K562 (cell line): ENCODE results near the gene ATXN1L. TPM values are rescaled to one million over a fixed set of nuclear protein-coding genes. Genes with fewer than 3 reads are reported as not detected.

Source experiments
- ATAC-seq: fragments of 200-7000 bp; cut with Tn5 transposase; 3 replicates; pipeline ENCODE4 v1.9.1; 2020; ENCODE audit warnings: moderate library complexity
- BruUV-seq: library from RNA; stranded (reverse); fragments of 400-500 nt; replicated peaks from 2 replicates; lab custom pipeline; 2021; lab: Mats Ljungman, UMichigan
- CTCF ChIA-PET: fragments of 300-600 bp; formaldehyde crosslinking; extraction: SDS; loops from one replicate; lab custom pipeline; 2021; ENCODE audit warnings: low intra/inter-chr PET ratio; lab: Yijun Ruan, JAX
- POLR2A ChIA-PET: fragments of 300-600, 350-650 bp; sonication (Branson Sonifier 250); formaldehyde crosslinking; extraction: SDS; loops from one replicate; lab custom pipeline; 2021; ENCODE audit warnings: antibody characterized with exemption, inconsistent platforms; lab: Yijun Ruan, JAX
- DNase-seq, 4 experiments: peaks; one replicate each; pipeline versions ENCODE4 v3.0.0 to v3.0.0-alpha.2; 2011 to 2018; ENCODE audit warnings: low spot score in 3 of 4, mixed read lengths in 3 of 4; ENCODE audit errors: extremely low read depth in 1 of 4
- FAIRE-seq: peaks from 2 replicates; lab custom pipeline; 2011; peaks lifted over from hg19 to GRCh38; lab: Jason Lieb, UNC
- H2AFZ ChIP-seq: 2 replicates; pipeline ENCODE4 v1.6.0; 2011; ENCODE audit warnings: low read depth, low read length, control low read depth, inconsistent platforms
- H3K27ac ChIP-seq: fragments of 200-600 bp; 3 replicates; pipeline ENCODE4 v1.8.0; 2011; ENCODE audit warnings: low read depth, mild to moderate bottlenecking, control low read depth, inconsistent platforms, low read length, moderate library complexity, mixed read lengths; ENCODE audit errors: extremely low read depth
- H3K27me3 ChIP-seq, 2 experiments: fragments of 300-600 bp in 1 of 2; 2 replicates in 1 of 2; 3 replicates in 1 of 2; pipeline versions ENCODE4 v1.6.0 to v1.8.0; 2011; ENCODE audit warnings: inconsistent platforms in 2 of 2, low read length in 2 of 2, mild to moderate bottlenecking in 1 of 2, mixed read lengths in 1 of 2, moderate library complexity in 1 of 2; ENCODE audit not compliant: control insufficient read depth in 2 of 2, insufficient read depth in 2 of 2
- H3K36me3 ChIP-seq: fragments of 300-600 bp; 3 replicates; pipeline ENCODE4 v1.8.0; 2011; ENCODE audit warnings: mild to moderate bottlenecking, low read length, inconsistent platforms; ENCODE audit not compliant: control insufficient read depth, insufficient read depth
- H3K4me1 ChIP-seq, 2 experiments: fragments of 200-600 bp in 1 of 2; replicated peaks in 1 of 2; 2 replicates in 1 of 2; 3 replicates in 1 of 2; pipeline versions ENCODE4 v1.5.1 to v1.8.0; 2011; ENCODE audit warnings: inconsistent platforms in 2 of 2, low read length in 2 of 2, mild to moderate bottlenecking in 1 of 2, mixed read lengths in 1 of 2, moderate library complexity in 1 of 2; ENCODE audit not compliant: control insufficient read depth in 2 of 2, insufficient read depth in 2 of 2
- H3K4me2 ChIP-seq: 2 replicates; pipeline ENCODE4 v1.6.1; 2011; ENCODE audit warnings: low read length, control low read depth, inconsistent platforms, mixed read lengths; ENCODE audit not compliant: insufficient read depth
- H3K4me3 ChIP-seq: fragments of 200-600 bp; sonication (generic), shearing (Covaris generic); 2 replicates; pipeline ENCODE4 v1.5.1; 2016; ENCODE audit warnings: control low read depth, inconsistent platforms
- H3K79me2 ChIP-seq: fragments of 200-600 bp; 3 replicates; pipeline ENCODE4 v1.8.0; 2011; ENCODE audit warnings: low read length, inconsistent platforms; ENCODE audit not compliant: control insufficient read depth, insufficient read depth
- H3K9ac ChIP-seq, 2 experiments: 2 replicates each; pipeline versions ENCODE4 v1.6.0 to v1.6.1; 2011; ENCODE audit warnings: low read depth in 2 of 2, low read length in 2 of 2, control low read depth in 1 of 2, inconsistent platforms in 1 of 2, mild to moderate bottlenecking in 1 of 2, mixed read lengths in 1 of 2; ENCODE audit not compliant: insufficient read depth in 1 of 2
- H3K9me1 ChIP-seq: one replicate; pipeline ENCODE4 v1.6.0; 2011; ENCODE audit warnings: inconsistent platforms, mild to moderate bottlenecking, low read length, moderate library complexity; ENCODE audit not compliant: control insufficient read depth, insufficient read depth
- H3K9me3 ChIP-seq: replicated peaks from 2 replicates; pipeline ENCODE4 v1.5.1; 2011; ENCODE audit warnings: low read depth, low read length, inconsistent platforms; ENCODE audit not compliant: control insufficient read depth, insufficient read depth
- H4K20me1 ChIP-seq: replicated peaks from 2 replicates; pipeline ENCODE4 v1.6.1; 2011; ENCODE audit warnings: low read length, inconsistent platforms, mixed read lengths; ENCODE audit not compliant: control insufficient read depth, insufficient read depth
- BRD9 ChIP-seq: fragments of 450-650 bp; IDR thresholded peaks from 2 replicates; pipeline ENCODE4 v1.6.1; 2018; ENCODE audit warnings: low read depth; ENCODE audit not compliant: partially characterized antibody
- KLF10 ChIP-seq: fragments of 250-450 bp; sonication (Bioruptor Pico); IDR thresholded peaks from 2 replicates; pipeline ENCODE4 v1.6.1; 2021; ENCODE audit warnings: matching md5 sums
- ZBED1 ChIP-seq: IDR thresholded peaks from 2 replicates; pipeline ENCODE4 v1.6.1; 2014
- ZKSCAN8 ChIP-seq: fragments of 200-800 bp; sonication (Bioruptor generic); IDR thresholded peaks from 2 replicates; pipeline ENCODE4 v1.6.1; 2016; ENCODE audit warnings: missing genetic modification characterization, missing compliant biosample characterization
- ZNF76 ChIP-seq: fragments of 250-450 bp; sonication (Bioruptor Pico); IDR thresholded peaks from 2 replicates; pipeline ENCODE4 v1.4.0; 2020; ENCODE audit warnings: mild to moderate bottlenecking, moderate library complexity, borderline replicate concordance
- WGBS: fragments of 100-300 bp; shearing (Covaris generic); methylation state at CpG from one replicate; pipeline ENCODE4 v1.1.6; 2016; ENCODE audit warnings: low coverage, mixed read lengths; ENCODE audit not compliant: insufficient coverage; ENCODE audit errors: missing lambda C conversion rate; 5-methylcytosine and 5-hydroxymethylcytosine counted together
- in situ Hi-C: fragments of 300-500 bp; cut with MboI; formaldehyde crosslinking; loops from 4 replicates; pipeline ENCODE4 v1.15.0; 2018; ENCODE audit warnings: inconsistent platforms, mixed read lengths
- intact Hi-C: fragments of 100-400 bp; cut with micrococcal nuclease; formaldehyde crosslinking; loops from 2 replicates; pipeline ENCODE4 v1.14.2; 2022
- polyA plus RNA-seq, 8 experiments: library from polyadenylated mRNA; depleted of rRNA in 4 of 8; stranded (reverse) in 5 of 8; unstranded in 3 of 8; fragments of >200 nt; fragmentation: Nextera tagmentation in 2 of 8; fragmentation: Illumina TruSeq in 1 of 8; extraction: Ambion mirVana in 2 of 8; extraction: Trizol in 1 of 8; gene quantifications; 2 replicates each; pipeline versions ENCODE4 v1.2.1 to v1.2.3, GENCODE V29; 2011 to 2014; ENCODE audit warnings: inconsistent platforms in 1 of 8, missing spikeins in 1 of 8
- total RNA-seq, 7 experiments: library from RNA; depleted of rRNA in 6 of 7; stranded (reverse); fragments of >200 nt in 6 of 7; fragmentation: Illumina TruSeq in 2 of 7; extraction: Trizol in 2 of 7; gene quantifications; 2 replicates each; pipeline versions ENCODE4 v1.2.1 to v1.2.3, GENCODE V29; 2011 to 2021; ENCODE audit warnings: low replicate concordance in 1 of 7
- TF ChIP-seq, protein P1 (sequence below), 3 experiments: fragments of 200-800 bp in 1 of 3; fragments of 250-450 bp in 1 of 3; fragments of 450-650 bp in 1 of 3; sonication (Bioruptor Pico) in 1 of 3; sonication (Bioruptor generic) in 1 of 3; formaldehyde crosslinking in 1 of 3; IDR thresholded peaks; 2 replicates each; pipeline versions ENCODE4 v1.6.1 to v1.8.0; 2016 to 2022; ENCODE audit warnings: mild to moderate bottlenecking in 2 of 3, missing genetic modification characterization in 2 of 3, missing compliant biosample characterization in 1 of 3, moderate library complexity in 1 of 3
- TF ChIP-seq, protein P2 (sequence below): fragments of 450-650 bp; formaldehyde crosslinking; IDR thresholded peaks from 2 replicates; pipeline ENCODE4 v1.4.0; 2020; ENCODE audit warnings: mild to moderate bottlenecking, moderate library complexity
- TF ChIP-seq, protein P3 (sequence below): fragments of 450-650 bp; formaldehyde crosslinking; IDR thresholded peaks from 2 replicates; pipeline ENCODE4 v1.4.0; 2020; ENCODE audit warnings: mild to moderate bottlenecking, moderate library complexity

ATXN1L gene
- total and polyA plus RNA-seq, 9 of the 15 experiments (the other 6 are each of a cell fraction or from before 2014, with no cell fraction given) = 1.4 to 11.3 (median 9.3) TPM

DNA sequence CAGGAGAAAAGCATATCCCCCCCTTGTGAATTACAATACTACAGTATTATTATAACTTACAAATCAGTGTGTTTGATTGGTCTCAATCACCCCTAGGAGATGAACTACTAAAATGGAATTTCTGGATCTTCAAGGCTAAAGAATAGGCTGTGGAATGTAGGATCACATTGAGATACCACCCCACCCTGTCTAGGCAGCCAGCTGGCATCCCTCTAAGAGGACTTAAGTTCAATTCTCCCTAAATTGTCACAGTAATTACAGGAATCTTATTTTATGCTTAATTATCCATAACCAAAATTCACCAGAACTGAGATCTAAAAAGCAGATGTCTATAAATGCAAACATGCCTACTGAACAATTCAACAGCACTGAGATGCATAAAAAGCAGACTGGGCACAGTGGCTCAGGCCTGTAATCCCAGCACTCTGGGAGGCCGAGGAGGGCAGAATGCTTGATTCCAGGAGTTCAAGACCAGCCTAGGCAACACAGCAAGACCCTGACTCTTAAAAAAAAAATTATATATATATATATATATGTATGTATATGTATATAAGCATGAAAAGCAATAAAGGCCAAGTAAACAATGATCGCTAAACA is 49.2 kb upstream of the ATXN1L start:
- Histone ChIP-seq H3K79me2 (peaks cover 86% of the 10 kb centered on the region), H3K27me3 (no peaks in the 10 kb centered on the region), H3K36me3 (peaks cover 44% of the 10 kb centered on the region; the same call in 1 of the 3 replicates), H2AFZ (no peak overlapping the region), H3K9me3 (no peaks in the 10 kb centered on the region), H3K4me1 (no peaks in the 10 kb centered on the region; a peak in 2 of 5 replicates), H3K4me3 (no peak overlapping the region), H3K9ac (no peak overlapping the region), H3K27ac (no peak overlapping the region), H4K20me1 (peaks cover 12% of the 10 kb centered on the region), H3K4me2 (no peak overlapping the region), H3K9me1 (no peaks in the 10 kb centered on the region)
- ATAC-seq = no peak
- intact Hi-C loops = no loop called here
- WGBS = 89% methylated on average over 2 of the region's 2 CpGs
- POLR2A ChIA-PET = interaction anchor here (2.1 to 2.4 kb wide), 2 partner anchors 9 to 11 kb away, joined by 8 to 25 read pairs; partner anchors contain the start of gene AP1G1
- BruUV-seq = no TSS peak
- TF ChIP-seq, protein P1, sequence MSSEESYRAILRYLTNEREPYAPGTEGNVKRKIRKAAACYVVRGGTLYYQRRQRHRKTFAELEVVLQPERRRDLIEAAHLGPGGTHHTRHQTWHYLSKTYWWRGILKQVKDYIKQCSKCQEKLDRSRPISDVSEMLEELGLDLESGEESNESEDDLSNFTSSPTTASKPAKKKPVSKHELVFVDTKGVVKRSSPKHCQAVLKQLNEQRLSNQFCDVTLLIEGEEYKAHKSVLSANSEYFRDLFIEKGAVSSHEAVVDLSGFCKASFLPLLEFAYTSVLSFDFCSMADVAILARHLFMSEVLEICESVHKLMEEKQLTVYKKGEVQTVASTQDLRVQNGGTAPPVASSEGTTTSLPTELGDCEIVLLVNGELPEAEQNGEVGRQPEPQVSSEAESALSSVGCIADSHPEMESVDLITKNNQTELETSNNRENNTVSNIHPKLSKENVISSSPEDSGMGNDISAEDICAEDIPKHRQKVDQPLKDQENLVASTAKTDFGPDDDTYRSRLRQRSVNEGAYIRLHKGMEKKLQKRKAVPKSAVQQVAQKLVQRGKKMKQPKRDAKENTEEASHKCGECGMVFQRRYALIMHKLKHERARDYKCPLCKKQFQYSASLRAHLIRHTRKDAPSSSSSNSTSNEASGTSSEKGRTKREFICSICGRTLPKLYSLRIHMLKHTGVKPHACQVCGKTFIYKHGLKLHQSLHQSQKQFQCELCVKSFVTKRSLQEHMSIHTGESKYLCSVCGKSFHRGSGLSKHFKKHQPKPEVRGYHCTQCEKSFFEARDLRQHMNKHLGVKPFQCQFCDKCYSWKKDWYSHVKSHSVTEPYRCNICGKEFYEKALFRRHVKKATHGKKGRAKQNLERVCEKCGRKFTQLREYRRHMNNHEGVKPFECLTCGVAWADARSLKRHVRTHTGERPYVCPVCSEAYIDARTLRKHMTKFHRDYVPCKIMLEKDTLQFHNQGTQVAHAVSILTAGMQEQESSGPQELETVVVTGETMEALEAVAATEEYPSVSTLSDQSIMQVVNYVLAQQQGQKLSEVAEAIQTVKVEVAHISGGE (CRISPR knock-in tag; IDR thresholded peaks at IDR 0.05) = no peak
- TF ChIP-seq KLF10 (no peak), ZNF76 (CRISPR knock-in tag) (no peak), ZKSCAN8 (no peak), BRD9 (no peak), ZBED1 (no peak)
- TF ChIP-seq, protein P2, sequence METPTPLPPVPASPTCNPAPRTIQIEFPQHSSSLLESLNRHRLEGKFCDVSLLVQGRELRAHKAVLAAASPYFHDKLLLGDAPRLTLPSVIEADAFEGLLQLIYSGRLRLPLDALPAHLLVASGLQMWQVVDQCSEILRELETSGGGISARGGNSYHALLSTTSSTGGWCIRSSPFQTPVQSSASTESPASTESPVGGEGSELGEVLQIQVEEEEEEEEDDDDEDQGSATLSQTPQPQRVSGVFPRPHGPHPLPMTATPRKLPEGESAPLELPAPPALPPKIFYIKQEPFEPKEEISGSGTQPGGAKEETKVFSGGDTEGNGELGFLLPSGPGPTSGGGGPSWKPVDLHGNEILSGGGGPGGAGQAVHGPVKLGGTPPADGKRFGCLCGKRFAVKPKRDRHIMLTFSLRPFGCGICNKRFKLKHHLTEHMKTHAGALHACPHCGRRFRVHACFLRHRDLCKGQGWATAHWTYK = no peak
- TF ChIP-seq, protein P3, sequence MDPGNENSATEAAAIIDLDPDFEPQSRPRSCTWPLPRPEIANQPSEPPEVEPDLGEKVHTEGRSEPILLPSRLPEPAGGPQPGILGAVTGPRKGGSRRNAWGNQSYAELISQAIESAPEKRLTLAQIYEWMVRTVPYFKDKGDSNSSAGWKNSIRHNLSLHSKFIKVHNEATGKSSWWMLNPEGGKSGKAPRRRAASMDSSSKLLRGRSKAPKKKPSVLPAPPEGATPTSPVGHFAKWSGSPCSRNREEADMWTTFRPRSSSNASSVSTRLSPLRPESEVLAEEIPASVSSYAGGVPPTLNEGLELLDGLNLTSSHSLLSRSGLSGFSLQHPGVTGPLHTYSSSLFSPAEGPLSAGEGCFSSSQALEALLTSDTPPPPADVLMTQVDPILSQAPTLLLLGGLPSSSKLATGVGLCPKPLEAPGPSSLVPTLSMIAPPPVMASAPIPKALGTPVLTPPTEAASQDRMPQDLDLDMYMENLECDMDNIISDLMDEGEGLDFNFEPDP (CRISPR knock-in tag) = no peak
- CTCF ChIA-PET = no interaction called here
- in situ Hi-C loops = no loop called here
- FAIRE-seq = no peak
- DNase-seq = no peak
